GM19452 (cell line): Measurements from ENCODE around the gene CRABP2.

ENCODE experiments used
- ATAC-seq: cut with Tn5 transposase; IDR thresholded peaks from one replicate; pipeline ENCODE4 v1.9.1; 2021; ENCODE audit not compliant: unreplicated experiment

CRABP2 gene

GRCh38 chr1:156709757-156710489, 4.5 kb upstream of the CRABP2 start:
- no peak for ATAC-seq

- no peak for ATAC-seq
Measured at GRCh38 chr1:156709031-156709430, 3.6 kb upstream of the CRABP2 start.

GRCh38 chr1:156708218-156708661, 2.9 kb upstream of the CRABP2 start:
- no peak for ATAC-seq

- ATAC-seq, result no peak
Measured at GRCh38 chr1:156707417-156708217, 2.2 kb upstream of the CRABP2 start.

GRCh38 chr1:156706657-156707416, 1.5 kb upstream of the CRABP2 start:
- ATAC-seq, result no peak

DNA sequence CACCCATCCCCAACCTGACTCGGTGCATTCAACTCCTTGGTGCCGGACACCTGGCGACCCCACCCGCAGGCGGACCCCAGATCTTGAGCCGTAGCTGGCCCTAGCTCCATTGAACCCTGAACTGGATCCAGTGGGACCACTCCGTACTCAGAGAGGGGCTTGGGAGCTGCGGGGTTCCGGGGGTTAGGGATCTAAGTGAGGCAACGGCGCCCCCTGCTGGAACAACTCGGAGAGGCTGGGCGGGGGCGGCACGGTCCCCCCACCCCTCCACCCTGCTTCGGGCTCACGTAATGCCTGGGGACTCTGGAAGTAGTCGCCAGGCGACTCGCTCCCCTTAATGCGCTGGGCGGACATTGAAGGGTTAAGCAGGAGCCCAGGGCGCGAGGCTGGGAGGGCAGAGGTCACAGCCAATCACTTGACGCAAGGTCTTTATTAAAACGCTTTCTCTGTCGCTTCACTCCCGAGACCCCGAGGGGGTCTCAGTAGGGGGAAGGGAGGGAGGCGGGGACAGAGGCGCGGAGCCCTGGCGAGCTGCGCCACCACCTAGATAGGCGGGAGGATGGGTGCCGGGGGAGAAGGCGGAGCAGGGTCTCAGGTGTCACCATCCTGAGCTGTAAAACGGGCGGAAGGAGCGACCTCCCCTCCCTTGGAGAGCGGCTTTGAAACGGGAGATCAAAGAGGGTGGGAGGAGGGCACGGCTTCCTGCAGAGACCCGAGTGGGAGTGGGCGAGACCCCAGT, 704 bp upstream of the CRABP2 start:
- ATAC-seq, result no peak

GRCh38 chr1:156704930-156705320, 458 bp downstream of the CRABP2 start:
- ATAC-seq, result no peak

DNA sequence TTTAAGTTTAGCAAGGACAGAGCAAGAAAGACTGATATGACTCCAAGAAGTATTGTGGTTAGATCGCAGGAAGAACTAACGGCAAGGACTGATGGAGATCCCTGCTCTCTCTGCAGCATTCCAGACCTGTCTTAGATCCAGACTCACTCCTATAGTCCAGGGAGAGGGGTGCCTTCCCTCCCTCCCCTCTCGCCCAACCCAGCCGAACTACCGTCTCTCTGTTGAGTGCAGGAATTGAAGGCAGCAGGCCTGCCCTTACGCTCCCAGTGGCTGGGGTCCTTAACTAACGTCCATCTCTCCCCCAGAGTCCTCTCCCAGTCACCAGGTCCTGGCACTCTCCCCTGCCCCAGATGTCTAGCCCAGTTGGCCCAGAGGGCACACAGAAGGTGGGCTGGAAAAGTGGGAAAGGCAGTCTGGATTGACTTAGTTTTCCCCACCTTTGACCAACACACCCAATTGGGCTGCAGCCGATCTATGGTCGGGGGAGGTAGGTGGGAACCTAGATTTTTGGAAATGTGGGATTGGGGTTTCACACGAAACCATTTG, 1.1 kb downstream of the CRABP2 start:
- no peak for ATAC-seq

- no peak for ATAC-seq
Measured at GRCh38 chr1:156703741-156704140, 1.6 kb downstream of the CRABP2 start.

DNA sequence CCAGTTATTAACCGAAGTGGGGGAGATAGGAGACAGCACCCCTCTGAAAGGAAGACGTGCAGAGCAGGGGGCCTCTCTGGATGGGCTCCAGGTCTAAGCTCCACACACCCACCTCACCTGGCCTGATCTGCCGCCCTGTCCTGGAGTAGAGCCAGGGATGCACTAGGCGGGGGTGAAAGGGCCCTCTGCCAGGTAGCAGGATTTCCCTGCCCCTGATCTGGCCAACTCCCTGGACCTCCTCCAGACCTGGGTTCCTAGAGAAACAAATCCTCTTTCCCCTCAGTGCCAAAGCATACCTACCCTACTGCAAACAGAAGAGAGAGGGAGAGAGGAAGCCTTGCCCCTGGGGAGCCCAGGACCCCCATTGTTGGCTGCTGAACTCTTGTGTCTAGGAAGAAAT, 2.0 kb downstream of the CRABP2 start:
- ATAC-seq, result no peak

- ATAC-seq, result no peak
Measured at GRCh38 chr1:156700736-156701531, 4.4 kb downstream of the CRABP2 start.

DNA sequence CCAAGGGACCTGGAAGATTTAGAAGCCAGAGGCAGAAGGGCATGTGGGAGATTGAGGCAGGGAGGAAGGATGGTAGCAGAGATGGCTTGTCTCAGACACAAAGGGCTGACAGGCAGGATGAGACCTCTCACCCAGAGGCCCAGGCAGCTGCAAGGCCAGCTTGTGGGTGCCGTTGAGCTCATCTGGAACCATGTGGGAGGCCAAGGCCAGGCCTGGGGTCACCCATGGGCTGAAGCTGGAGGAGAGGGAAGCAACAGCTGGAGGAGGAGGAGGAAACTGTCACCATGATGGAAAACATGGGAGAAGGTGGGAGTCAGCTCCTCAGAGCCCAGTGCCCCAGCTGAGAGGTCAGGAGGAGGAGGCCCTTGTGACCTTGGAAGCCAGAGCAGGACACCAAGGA, 6.4 kb downstream of the CRABP2 start:
- ATAC-seq, result no peak

- ATAC-seq, result no peak
Measured at GRCh38 chr1:156697481-156697880, 7.9 kb downstream of the CRABP2 start.

GRCh38 chr1:156696755-156697154, 8.6 kb downstream of the CRABP2 start:
- ATAC-seq, result no peak

- no peak for ATAC-seq
Measured at GRCh38 chr1:156694690-156694962, 10.8 kb downstream of the CRABP2 start.

DNA sequence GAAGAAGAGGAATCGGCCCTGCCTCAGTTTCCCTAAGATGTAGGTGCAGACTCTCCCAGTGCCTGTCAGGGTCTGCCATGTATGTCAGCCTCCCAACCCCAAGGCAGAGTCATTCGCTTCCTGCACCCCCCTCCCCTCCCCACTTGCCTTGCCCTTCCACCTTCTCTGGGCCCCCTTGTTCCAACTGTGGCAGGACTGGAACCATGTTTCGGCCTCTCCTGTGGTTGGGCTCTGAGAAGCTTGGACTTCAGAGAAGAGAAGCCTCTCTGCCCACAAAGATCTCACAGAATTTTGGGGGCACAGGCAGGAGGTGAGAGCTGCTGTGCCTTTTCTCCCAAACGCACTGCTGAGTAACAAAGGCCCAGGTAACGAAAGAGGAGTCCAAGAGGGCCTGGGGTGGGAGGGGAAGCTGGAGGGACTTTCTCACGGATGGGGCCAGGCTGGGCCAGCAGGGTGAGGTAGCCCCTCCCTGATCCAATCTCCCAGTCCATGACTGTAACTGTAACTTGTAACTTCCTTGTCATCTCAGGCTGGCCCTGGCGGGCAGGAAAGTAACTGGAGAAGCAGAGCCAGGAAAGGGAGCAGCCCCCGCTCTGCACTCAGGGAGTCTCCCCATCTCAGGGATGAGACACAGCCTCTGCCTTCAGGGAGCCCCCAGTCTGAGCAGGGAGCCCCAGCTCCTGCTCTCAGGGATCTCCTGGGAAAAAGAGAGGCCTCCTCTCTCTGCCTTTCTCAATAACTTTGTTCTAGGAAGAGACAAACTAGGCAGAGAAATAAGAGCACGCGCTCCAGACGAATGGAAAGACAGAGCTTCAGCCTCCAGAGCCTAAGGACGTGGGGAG, 11.3 kb downstream of the CRABP2 start:
- no peak for ATAC-seq

DNA sequence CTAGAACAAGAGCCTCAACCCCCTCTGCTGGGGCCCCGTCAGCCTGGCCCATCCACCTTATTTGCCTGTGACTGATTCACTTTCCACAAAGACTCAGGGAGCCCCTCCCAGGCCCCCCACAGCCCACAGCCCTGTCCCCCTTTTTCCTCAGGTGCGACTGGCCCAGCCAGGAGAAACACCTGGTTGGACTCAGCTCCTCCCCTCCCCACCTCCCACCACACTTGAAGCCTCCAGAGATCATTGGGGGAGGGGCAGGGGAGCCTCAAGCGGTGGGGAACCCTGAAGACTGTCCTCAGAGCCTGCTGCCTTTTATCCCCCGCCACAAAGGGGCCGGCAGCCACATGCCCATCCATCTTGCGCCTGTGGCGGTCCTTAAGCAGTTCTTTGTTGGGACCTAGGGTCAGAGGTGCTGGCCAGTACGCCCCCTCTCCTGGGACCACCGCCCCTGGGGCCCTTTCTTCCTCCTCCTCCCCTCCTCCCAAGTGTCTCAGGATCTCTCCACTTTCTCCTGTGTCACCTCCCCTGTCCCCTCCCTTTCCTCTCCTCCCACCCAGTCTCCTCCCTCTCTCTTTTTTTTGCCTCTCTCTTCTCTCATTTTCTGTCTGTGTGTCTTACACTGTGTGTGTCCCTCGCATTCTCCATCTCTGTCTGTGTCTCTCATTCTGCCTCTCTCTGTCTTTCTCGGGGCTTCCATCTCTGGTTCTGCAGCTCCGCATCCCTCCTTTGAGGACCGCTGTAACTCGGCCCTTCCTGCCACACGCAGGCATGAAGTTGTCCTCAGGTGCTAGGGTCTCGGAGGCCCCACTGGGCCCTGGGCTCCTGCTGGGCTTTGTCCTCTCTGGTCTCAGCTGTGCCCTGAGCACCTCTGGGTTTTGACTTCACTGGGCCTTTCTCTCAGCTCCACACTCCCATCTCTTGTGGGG, 12.2 kb downstream of the CRABP2 start:
- ATAC-seq, result no peak

DNA sequence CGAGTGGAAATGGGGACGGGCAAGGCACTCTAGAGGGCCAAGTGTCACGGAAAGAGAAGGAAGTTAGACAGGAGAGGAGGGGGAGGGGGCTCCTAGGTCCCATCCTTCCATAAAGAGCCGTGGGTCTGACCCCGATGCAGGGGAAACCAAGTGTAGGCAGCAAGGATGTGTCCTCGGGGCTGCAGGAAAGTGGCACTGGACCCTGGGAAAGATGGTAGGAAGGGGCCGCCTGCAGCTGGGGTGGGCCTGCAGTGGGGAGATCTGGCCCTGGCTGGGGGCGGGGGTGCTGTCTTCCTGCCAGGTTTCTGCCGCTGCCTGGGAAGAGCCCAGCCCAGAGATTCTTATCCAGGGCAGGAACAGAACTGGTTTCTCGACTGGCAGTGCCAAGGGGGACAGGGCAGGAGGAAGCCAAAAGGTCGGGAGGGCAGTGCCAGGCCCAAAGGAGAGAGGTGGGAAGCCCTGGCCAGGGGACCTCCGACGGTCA, 12.9 kb downstream of the CRABP2 start:
- no peak for ATAC-seq
